Measurements from ENCODE around the gene GPATCH1. TPM values are rescaled to one million over a fixed set of nuclear protein-coding genes. Genes with fewer than 3 reads are reported as not detected.

The GPATCH1 gene
- total RNA-seq, 1 donor from 2014 or later, result 15.6 TPM

DNA sequence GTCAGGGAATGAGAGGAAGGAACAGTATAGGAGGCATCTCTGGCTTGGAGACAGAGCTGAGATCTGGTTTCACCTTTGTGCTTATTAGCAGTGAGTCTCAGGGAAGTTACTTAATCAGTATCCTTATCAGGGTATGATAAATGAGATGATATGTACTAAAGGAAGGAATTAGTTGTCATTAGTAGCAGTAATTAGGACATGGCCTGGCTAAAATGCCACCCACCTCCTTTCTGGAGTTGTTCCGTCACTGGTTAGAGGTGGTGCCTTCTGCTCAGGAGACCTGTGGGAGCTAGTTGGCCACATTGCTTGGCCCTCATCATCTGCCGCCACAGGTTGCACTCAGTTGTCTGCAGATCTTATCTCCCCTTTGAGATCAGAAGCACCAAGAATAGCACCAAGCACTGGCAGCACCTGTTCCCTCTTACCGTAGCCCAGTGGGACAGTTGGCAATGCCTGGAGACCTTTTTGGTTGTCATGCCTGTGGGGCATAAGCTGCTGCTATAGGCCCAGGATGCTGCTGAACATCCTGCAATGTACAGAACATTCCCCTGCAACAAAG lies 4.7 kb downstream of the GPATCH1 start:
- Mint-ChIP-seq H3K27ac (no peak overlapping the region), H3K27me3 (no peaks in the 10 kb centered on the region), H3K4me3 (ENCODE audit: low read depth) (no peak overlapping the region), H3K36me3 (ENCODE audit: insufficient read depth) (peaks cover 6% of the 10 kb centered on the region), H3K9me3 (ENCODE audit: low read depth) (no peaks in the 10 kb centered on the region), H3K4me1 (ENCODE audit: low read depth) (peaks cover 14% of the 10 kb centered on the region)
- no peak for DNase-seq (ENCODE audit: low spot score, unreplicated experiment)
- TF ChIP-seq, protein P1, sequence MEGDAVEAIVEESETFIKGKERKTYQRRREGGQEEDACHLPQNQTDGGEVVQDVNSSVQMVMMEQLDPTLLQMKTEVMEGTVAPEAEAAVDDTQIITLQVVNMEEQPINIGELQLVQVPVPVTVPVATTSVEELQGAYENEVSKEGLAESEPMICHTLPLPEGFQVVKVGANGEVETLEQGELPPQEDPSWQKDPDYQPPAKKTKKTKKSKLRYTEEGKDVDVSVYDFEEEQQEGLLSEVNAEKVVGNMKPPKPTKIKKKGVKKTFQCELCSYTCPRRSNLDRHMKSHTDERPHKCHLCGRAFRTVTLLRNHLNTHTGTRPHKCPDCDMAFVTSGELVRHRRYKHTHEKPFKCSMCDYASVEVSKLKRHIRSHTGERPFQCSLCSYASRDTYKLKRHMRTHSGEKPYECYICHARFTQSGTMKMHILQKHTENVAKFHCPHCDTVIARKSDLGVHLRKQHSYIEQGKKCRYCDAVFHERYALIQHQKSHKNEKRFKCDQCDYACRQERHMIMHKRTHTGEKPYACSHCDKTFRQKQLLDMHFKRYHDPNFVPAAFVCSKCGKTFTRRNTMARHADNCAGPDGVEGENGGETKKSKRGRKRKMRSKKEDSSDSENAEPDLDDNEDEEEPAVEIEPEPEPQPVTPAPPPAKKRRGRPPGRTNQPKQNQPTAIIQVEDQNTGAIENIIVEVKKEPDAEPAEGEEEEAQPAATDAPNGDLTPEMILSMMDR (IDR thresholded peaks at IDR 0.05; ENCODE audit: unreplicated experiment), result no peak

DNA sequence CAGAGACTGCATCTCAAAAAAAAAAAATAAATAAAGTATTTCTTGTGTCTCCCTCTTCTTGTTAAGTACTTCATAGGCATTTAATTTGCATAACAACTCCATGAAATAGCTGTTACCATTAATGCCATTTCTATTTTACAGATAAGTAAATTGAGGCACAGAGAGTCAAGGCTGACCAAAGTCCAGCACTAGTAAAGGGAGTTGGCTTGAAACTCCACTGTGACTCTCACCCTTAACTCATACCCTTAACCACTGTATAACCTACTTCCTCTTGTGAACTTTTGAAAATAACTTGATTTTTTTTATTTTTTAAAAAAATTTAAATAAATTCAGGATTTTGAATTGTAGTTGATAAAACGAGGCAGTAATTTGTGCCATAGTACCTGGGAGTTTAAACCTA lies 6.0 kb downstream of the GPATCH1 start:
- no peak for DNase-seq (ENCODE audit: low spot score, unreplicated experiment)
- Mint-ChIP-seq H3K36me3 (ENCODE audit: insufficient read depth) (peaks cover 8% of the 10 kb centered on the region), H3K4me3 (ENCODE audit: low read depth) (no peak overlapping the region), H3K27me3 (no peaks in the 10 kb centered on the region), H3K4me1 (ENCODE audit: low read depth) (peaks cover 2% of the 10 kb centered on the region), H3K27ac (no peak overlapping the region), H3K9me3 (ENCODE audit: low read depth) (no peaks in the 10 kb centered on the region)
- TF ChIP-seq, protein P1 (IDR thresholded peaks at IDR 0.05; ENCODE audit: unreplicated experiment), result no peak

DNA sequence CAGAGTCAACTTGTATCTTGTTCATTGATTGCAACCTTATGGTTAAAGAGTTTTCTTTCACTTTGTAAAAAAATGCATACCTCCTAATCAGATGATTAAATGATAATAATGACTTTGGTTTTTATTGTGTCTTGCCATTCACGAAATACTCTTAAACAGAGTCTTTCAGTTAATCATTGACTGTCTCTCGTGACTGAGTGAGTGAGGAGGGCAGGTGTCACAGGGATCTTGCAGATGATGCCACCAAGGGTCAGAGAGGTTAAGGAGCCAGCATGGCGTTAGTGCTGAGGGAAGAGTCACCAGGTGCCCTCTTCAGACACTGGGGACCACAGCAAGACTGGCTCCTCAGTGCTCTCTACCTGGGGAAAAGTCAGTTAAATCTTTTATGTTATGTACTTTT lies 8.0 kb downstream of the GPATCH1 start:
- DNase-seq (ENCODE audit: low spot score, unreplicated experiment), result no peak
- TF ChIP-seq, protein P1 (IDR thresholded peaks at IDR 0.05; ENCODE audit: unreplicated experiment), result no peak
- no peaks in the 10 kb centered on the region for H3K4me1 Mint-ChIP-seq (ENCODE audit: low read depth)
- H3K27ac Mint-ChIP-seq, result no peak overlapping the region
- peaks cover 14% of the 10 kb centered on the region for H3K36me3 Mint-ChIP-seq (ENCODE audit: insufficient read depth)
- no peaks in the 10 kb centered on the region for H3K9me3 Mint-ChIP-seq (ENCODE audit: low read depth)
- no peak overlapping the region for H3K4me3 Mint-ChIP-seq (ENCODE audit: low read depth)
- no peaks in the 10 kb centered on the region for H3K27me3 Mint-ChIP-seq

DNA sequence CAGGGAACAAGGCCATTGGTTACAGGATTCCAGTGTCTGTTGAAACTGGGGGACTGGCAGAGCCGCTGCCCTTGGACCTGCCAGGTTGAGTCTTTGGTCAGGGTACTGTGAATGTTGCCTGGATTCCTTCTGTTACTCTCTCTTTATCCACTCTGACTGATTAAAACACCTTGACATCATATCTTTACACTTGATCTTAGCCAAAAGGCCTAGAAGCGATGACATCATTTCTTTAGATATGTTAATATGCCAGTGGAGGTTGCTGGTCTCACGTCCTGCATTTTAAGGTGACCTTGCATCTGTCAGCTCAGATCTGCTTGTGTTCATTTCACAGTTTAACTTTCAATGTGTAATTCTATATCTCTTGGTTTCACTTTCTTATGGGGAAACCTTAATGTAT lies 9.2 kb downstream of the GPATCH1 start:
- Mint-ChIP-seq H3K27ac (no peak overlapping the region), H3K4me3 (ENCODE audit: low read depth) (no peak overlapping the region), H3K9me3 (ENCODE audit: low read depth) (no peaks in the 10 kb centered on the region), H3K4me1 (ENCODE audit: low read depth) (no peaks in the 10 kb centered on the region), H3K27me3 (no peaks in the 10 kb centered on the region), H3K36me3 (ENCODE audit: insufficient read depth) (peaks cover 17% of the 10 kb centered on the region)
- no peak for DNase-seq (ENCODE audit: low spot score, unreplicated experiment)
- TF ChIP-seq, protein P1 (IDR thresholded peaks at IDR 0.05; ENCODE audit: unreplicated experiment), result no peak

DNA sequence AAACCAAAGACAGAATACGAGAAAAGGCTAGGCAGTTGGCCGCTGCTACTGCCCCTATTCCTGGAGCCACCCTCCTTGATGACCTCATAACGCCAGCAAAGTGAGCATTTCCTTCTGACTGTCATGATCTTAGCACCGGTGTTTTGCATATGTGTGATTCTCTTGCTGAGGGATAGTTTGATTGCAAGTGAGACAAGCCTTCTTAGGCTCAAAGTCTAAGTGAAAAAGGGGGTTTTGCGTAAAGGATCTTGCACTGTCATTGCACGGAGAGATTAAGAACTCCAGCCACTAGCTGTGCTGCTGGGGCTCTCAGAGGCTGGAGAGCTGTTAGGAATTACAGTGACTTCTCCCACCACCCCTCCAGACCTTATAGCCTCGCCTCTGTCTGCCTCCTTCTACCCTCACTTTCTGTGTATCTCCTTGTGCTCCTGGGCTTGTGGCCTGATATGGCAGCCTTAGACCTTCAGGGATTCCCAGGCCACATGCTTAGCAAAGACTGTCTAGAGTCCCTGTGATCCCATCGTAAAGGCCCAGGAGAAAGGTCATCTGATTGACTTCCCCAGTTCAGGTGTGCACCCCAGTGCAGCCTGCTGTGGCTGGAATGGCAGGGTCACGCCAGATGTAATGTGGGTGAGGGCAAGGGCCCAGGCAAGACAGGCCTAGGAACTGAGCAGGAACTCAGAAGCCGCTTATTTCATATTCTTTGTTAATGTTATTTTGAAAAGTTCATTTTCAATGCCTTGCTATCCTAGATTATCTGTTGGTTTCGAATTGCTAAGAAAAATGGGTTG lies 12.6 kb downstream of the GPATCH1 start:
- Mint-ChIP-seq H3K36me3 (ENCODE audit: insufficient read depth) (peaks cover 29% of the 10 kb centered on the region), H3K4me1 (ENCODE audit: low read depth) (no peaks in the 10 kb centered on the region), H3K27ac (no peak overlapping the region), H3K27me3 (no peaks in the 10 kb centered on the region), H3K4me3 (ENCODE audit: low read depth) (no peak overlapping the region), H3K9me3 (ENCODE audit: low read depth) (no peaks in the 10 kb centered on the region)
- TF ChIP-seq, protein P1 (IDR thresholded peaks at IDR 0.05; ENCODE audit: unreplicated experiment), result no peak
- DNase-seq (ENCODE audit: low spot score, unreplicated experiment), result no peak

Data from progenitor cell of endocrine pancreas (in vitro differentiated cells).